GM19023 (cell line): ENCODE data around the gene NFIC.

Experiments used
- ATAC-seq: cut with Tn5 transposase; IDR thresholded peaks from one replicate; pipeline ENCODE4 v1.9.1; 2021; ENCODE audit warnings: mild to moderate bottlenecking, moderate library complexity; ENCODE audit not compliant: unreplicated experiment

NFIC gene

DNA sequence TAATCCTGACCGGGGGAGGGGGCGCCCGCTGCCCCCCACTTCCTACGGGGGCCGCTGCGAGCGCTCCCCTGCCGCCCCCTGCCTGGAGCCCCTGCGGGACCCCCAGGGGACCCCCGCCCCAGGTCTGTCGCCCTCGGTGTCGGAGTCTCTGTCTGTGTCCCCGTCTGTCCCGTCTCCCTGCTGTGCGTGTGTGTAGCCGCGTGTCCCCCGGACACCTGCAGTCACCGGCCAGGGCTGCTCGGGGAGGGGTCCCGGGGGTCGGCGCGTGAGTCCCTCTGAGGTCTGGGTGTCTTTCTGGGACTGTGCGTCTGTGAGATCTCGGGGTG lies 7.7 kb upstream of the NFIC start:
- no peak for ATAC-seq

DNA sequence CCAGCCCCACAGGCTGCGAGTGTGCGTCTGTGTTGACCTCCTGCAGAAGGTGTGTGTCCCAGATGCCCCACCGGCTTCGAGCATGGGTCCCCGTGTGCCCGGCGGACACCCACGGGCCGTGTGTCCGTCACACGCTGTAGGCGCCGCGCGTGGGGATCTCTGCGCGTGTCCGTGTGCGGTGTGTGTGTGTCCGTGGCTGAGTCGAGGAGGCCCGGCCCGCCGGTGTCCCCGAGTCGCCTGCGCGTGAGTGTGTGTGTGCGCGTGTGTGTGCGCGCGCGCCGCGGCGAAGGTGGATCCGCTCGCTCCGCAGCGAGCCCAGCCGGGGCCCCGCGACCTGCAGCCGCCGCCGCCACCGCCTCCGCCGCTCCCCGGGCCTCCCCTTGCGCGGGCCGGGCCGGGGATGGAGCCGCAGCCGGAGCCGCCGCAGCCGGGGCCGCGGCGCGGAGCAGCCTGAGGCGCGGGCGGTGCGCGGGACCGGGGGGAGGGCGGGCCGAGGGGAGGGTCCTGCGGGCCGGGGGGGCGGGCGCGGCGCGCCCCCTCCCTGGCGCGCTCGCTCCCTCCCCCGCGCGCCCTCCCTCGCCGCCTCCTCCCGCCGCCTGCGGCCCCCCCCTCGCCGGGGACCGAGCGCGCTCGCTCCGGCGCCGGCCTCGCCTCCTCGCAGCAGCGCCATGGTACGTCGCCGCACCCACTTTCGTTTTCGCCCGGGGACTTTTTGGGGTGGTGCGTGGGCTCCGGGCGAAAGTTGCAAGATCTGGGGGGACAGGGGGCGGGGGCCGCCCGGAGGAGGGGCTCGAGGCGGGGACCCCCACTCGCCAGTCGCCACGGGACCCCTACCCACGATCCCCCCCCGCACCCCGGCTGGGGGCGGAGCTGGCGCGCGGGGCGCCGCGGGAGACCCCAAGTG lies 7.1 kb upstream of the NFIC start:
- no peak for ATAC-seq

DNA sequence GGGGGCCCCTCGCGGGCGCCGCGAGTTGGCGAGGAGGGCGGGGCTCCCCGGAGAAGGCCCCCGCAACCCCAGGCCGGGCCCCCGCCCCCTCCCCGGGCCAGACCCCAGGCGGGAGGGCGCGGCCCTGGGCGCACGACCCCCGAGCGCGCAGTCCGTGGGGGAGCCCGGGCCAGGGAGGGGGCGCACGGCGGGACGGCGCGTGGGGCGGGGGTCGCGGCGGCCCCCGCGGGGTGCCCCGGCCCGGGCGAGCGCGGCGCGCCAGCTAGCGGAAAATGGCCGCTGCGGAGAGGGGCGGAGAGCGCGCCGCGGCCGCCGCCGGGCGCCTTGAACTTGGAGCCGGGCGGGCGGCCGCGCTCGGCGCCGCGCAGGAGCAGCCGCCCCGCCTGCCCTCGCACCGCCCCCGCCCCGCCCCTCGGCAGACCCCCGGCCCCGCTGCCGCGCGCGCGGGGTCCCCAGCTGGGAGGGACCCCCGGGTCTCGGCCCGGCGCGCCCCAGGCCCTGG lies 6.4 kb upstream of the NFIC start:
- ATAC-seq: no peak

DNA sequence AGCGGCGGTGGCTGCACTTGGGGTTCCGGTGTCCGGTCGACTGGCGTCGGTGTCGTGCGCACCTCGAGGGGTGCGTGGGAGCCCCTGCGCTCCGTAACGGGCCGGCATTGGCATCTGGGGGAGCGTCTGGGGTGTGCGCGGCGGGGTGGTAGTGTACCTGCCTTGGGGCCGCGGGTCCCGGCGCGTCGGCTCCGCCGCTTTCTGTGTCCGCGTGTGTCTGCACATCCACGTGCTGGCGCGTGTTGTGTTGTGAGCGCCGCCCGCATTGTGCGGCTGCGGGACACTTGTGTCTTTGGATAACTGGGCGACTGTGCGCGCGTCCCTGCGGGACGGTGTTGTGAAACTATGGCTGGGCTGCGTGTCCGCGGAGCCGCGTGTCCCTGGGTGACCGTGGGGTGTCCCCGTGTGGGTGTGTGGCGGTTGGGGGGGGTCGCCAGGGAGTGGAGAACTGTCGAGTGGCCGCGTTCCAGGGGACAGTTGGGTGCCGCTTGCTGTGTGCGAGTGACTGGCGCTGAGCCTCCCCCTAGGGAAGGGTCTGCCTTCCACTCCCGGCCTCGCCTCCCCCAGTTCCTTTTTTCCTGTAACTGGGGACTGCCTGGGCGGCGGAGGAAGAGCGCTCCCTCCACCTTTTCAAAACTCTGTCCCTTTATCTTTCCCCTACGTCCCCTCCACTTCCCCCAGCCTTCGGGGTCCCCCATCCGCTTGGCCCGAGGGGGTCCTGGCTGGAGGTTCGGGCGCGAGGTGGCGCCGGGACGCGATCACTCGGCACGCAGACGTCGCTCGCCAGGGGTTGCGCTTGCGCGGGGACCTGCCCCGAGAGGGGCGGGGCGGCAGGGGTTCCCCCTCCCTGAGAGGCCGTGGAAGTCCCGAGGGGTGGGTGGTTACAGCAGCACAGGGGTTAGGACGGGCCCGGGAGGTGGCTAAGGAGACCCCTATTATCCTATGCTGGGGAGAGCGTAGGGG lies 5.7 kb upstream of the NFIC start:
- no peak for ATAC-seq

DNA sequence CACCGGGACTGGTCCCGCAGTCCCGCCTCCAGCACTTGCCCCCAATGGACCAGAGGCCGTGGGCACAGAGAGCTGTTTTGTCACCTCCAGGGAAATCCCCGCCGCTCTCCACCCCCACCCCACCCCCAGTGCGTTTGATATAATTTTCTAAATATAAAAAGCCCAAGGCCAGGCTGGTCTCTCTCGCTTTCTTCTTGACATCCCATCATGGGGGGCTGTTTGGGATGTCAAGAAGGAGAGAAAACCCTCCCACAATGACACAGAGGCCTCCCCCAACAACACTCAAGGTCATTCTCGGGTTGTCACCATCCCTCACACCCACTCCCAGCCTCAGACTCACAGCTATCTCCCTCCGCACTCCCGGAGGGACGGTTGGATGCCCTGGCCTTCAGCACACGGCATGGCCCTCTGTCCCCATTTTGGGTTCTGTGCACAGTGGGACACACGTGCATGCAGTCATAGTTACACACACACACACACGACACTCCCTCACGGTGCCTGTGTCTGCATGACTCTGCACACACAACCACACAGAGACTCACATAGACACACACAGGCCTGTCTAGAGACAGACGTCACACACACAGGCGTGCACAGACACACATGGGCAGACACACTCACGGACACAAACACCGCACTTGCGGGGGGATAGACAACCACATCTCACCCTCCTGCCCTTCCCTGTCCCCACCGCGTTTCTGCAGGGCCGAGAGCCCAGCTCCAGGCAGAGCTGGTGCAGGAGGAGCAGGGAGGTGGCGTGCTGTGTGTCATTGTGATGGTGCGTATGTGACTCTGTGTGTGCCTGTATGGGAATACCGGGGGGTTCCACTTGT lies 4.8 kb upstream of the NFIC start:
- ATAC-seq: no peak

DNA sequence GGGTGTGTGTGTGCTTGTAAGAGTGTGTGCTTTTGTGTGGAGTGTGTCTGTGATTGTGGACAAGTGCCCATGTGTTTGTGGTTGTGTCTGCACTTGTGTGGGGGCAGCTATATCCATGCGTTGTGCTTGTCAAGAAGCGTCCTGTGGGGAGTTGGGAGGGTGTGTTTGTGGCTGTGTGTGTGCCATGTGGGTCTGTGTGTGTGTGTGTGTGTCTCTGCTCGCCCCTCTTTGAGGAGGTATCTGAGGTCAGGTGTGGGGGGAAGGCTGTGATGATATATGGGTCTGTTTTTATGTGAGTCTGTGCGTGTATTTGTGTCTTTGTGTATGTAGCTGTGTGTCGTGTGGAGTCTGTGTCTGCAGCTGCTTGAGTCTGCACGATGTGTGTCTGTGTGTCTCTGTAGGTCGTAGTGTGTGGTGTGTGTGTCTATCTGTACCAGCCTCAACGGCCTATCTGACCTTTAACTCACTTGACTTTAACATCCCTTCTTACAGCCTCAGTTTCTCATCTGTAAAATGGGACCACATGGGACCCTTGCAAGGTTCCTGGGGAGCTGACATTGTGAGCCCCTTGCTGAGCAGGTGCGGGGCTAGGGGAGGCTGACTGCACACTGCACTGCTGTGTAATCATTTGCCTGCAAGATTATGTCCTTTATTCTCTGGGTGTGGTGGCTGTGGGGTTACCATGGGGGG lies 4.0 kb upstream of the NFIC start:
- no peak for ATAC-seq

DNA sequence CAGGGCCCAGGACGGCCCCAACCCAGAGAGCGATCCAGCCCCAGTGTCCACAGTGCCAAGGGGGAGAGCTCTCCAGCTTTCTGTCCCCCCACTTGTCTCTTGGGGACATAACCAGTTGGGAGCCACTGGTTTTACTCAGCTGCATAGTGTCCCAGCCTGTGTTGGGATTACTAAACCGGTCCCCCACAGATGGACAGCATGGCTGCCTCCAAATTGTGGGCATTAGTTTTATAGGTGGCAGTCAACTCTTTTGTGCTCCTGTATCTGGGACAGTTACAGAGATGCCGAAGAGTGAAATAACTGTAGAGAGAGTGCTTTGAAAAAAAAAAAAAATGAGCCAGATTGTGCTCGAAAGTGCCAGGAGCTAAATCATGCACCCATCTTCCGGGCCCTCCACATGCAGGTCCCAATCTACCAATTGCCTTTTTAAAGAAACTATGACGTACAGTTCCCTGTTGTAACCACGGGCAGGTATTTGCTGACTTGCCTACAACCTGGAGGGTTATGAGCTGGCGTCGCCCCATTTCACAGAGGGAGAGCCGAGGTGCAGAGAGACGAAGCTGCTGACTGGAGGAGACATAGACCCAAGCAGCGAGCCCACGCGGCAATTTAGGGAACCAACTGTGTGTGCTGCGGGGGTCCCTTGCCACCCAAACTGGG lies 2.4 kb upstream of the NFIC start:
- ATAC-seq: no peak

DNA sequence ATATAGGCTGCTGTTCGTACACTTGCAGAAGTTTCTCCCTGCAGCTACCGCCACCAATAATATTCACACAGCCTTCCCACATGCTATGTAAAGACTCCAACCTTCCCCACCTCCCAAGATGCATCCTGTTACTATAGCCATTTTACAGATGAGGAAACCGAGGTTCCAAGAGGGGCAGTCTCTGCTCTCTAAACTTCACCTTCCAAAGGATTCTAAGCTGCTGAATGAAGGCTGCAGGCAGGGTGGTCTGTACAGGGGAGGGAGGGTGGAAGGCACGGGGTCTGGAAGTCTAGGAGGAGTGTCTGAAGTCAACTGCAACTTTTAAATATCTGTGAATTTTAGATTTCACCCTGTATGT lies 1.9 kb upstream of the NFIC start:
- no peak for ATAC-seq

DNA sequence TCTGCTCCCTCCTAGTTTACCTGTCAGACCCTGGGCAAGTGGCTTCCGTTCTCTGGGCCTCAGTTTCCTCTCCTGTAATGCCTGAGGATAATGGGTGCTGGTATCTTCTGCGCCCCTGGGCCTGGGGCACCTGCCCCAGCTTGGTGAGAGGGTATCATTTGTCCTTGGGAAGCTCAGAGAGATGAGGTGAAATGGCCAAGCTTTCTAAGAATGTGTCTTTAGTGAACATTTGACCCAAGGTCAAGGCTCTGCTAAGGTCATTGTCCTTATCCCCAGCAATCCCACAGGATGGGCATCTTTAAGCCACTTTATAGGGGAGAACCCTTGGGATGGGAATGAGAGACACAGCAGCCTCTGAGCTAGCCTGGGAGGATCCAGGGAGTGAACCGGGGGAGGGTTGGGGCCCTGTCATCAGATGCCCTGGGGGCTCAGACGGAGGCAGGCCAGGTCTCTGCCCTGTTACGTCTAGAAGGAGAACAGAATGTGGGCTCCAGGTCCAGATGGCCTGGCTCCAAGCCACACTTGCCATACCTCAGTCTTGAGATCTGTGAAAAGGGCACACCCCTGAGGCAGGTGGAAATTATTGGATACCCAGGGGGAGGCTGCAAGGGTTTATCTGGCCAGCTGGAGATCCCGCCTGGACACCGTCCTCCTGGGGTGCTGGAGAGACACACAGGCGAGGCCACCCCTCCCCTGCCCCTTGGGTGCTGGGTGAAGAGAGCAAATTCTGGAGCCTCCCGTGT lies 1.1 kb upstream of the NFIC start:
- ATAC-seq: no peak

DNA sequence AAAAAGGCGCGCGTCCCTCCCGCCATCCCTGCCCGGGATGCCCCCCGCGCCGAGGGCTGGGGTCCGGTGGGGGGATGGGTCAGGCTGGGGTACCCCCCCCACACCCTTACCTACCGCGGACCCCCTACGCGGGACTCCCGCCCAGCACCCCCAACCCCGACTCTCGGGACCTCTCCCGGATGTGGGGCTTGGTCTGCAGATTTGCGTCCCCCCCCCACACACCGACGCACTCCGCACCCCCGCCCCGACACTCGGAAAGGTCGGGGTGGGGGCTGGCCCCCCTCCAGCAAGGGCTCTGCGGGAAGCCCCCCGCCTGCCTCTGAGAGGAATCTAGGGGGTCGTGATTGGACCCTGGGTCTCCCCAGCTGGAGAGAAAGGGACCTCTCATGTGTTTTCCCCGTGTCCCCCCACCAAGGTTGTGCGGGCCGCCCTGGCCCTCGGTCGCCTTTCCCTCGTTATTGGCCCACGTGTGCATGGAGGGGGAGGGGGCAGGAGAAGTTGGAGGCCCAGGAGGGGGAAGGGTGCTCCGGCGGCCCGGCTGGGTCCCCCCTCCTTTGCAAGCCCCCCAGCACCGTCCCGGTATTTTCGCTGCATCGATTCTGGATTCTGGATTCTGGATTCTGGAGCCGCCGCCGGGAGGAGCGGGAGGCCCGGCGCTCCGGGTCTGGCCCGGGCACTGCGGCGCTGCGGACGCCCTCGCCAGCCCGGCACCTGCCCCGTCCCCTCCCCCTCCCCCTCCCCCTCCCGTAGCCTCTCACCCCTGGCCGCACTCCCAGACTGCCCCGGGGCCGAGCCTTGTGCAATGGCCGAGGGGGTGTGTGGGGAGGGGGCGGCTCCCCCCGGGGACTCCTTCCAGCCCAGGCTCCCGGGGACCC lies 607 bp downstream of the NFIC start:
- no peak for ATAC-seq

DNA sequence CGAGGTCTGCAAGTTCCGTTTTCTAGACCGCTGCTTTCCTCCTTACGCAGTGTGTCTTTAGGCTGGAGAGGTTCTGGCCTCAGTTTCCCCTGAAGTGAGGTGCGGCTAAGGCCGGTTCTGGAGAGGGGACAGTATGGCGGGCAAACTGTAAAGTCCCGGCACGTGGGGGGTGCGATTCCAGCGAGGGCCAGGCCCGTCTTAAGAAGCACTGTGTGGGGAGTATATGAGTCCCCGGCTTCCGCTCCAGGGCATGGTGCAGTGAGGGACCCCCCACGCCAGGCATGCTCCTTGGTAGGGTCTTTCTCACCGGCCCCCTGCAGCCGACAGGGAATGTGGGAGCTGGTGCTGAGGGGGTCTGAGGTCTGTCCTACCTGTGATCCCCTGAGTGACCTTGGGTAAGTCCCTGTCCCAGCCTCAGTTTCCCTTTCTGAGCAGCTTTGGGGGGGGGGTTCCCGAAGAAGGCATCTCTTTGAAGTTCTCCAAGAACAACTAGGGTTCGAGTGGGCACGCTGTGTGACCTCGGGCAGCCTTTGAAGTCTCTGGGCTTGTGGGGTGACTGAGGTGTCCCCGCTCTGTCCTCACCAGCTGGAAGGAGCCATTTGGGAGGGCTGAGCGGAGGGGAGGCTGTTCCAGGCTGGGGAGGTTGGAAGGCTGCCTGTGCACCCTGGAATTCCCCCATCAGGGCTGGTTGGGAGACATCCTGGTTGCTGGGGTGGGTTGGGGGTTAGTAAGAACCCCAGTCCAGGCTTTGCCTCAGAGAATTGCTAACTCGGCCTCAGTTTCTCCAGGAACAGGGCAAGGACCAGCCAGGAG lies 1.5 kb downstream of the NFIC start:
- ATAC-seq: no peak

DNA sequence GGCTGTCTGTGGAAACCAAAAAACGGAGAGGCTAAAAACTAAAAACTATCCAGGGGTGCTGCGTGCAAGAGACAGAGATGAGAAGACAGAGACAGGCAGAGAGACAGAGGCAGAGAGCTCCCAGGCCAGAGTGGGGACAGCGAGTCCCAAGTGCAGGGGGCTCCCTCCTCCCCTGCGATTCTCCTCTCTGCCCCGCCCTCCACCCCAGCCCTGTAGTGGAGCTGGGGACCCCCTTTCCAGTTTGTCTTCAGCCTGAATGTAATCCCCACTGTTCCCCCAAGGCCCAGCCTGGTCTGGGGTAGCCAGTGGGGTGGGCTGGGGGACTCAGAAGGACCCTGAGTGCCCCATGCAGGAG lies 2.0 kb downstream of the NFIC start:
- no peak for ATAC-seq

DNA sequence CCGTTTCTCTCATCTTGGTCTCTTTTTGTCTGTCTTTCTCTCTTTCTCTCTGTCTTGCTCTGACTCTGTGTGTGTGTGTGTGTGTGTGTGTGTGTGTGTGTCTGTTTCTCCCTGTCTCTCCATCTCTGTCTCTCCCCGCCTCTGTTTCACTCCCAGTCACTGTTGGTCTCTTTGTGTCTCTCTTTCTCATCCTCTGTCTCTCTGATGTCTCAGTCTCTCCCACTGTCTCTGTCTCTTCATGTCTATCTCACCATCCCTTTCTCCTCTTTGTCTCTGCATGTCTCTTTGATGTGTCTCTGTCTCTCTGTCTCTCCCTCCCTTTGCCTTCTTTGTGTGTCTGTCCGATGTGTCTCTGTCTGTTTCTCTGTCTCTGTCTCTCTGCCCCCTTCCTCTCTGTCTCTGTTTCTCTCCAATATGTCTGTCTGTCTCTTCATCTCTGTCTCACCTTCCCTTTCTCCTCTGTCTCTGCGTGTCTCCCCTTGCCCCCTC lies 2.5 kb downstream of the NFIC start:
- ATAC-seq: no peak

DNA sequence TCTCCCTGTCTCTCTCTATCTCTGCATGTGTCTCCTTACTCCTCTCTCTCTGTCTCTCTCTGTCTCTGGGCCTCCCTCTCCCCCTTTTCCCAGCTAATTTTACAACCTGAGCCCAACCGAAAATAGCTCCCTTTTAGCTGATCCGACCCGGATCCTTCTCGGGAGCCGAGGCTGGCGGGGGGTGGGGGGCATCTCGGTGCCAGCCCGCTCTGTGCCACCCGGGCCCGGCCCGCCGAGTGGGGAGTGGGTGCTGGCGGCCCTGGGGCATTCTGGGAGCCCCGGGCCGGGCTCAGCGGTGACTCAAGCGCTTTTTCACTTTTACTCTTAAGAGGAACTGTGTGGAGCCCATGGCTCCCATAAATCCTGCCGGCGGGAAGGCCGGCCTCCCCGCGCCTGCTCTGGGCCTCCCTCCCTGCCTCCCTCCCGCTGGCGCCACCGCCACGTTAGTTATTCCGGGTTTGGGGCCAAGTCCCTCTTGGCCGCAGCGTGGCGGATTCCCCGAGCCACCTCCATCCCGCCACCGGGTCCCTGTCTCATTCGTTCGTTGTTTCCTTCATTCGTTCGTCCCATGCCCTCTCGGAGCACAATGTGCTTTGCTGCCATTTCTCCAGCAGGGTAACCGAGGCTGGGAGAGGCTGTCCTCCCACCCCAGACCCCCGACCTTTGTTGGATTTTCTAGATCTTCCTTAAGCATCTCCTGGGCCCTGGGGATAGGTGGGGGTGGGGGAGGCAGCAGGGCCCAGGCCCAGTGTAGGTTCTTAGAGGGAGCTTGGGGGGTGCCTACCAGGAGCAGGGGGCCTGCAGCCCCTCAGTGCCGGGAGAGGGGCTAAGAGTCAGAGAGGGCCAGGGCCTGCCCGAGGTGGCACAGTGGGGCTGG lies 3.2 kb downstream of the NFIC start:
- ATAC-seq: no peak

DNA sequence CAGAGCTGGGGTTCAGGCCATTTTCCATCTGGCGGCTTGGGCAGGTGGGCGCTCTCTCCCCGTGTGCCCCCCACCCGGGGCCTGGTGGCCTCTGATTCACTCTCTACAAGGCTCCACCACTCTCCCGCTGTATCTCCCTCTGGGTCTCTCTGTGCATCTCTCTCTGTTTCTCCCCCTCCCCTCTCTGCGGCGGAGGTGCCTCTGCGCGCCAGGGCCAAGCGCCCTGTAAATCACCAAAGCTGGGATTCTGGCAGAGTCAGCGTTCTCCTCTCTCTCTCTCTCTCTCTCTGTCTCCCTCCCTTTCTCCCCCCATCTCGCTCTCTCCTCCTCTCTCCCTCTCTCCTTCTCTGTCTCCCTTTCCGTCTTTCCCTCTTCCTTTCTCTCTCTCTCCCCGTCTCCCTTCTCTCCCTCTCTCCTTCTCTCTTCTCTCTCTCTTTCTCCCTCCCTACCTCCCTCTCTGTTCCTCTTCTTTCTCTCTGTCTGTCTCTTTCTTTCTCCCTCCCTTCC lies 3.9 kb downstream of the NFIC start:
- no peak for ATAC-seq
